Endometrial microvascular endothelial cells (primary cell): ENCODE data around the gene HSD17B10. TPM values are rescaled to one million over a fixed set of nuclear protein-coding genes. Genes with fewer than 3 reads are reported as not detected.
"Not testable (repeated sequence)": the region's sequence is repeated elsewhere in the genome, so short reads cannot be mapped to it uniquely, and the experiment has no call there.

ENCODE experiments used
- in situ Hi-C: cut with HindIII; loops from 2 replicates; pipeline ENCODE4 v1.10.0; 2017; ENCODE audit warnings: low sequenced_read_pairs, low pct_unique_long_range_greater_than_20kb; ENCODE audit errors: inconsistent ontology term
- total RNA-seq: library from RNA; depleted of rRNA; stranded (reverse); fragments of >200 nt; gene quantifications from one replicate; pipeline ENCODE4 v1.2.3, GENCODE V29; 2015; ENCODE audit errors: inconsistent ontology term

HSD17B10 gene
- total RNA-seq, 1 donor from 2014 or later: 87.1 TPM

DNA sequence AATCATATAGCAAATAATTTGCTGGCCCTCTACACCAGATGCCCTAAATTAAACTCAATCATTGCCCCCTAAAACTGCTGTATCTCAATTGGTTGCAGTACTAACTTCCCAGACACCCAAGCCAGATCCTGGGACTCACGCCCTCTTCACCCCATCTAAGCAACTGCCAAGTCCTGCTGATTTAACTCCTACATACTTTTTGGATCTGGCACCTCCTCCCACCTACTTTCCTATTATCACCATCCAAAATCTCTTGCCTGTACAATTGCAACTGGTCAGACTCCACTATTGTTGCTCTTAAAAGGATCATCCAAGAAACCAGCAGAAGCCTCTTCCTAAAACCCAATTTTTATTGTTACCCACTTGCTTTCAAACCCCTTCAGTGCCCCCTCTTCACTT, 4.7 kb upstream of the HSD17B10 start:
- in situ Hi-C loops: no loop called here

DNA sequence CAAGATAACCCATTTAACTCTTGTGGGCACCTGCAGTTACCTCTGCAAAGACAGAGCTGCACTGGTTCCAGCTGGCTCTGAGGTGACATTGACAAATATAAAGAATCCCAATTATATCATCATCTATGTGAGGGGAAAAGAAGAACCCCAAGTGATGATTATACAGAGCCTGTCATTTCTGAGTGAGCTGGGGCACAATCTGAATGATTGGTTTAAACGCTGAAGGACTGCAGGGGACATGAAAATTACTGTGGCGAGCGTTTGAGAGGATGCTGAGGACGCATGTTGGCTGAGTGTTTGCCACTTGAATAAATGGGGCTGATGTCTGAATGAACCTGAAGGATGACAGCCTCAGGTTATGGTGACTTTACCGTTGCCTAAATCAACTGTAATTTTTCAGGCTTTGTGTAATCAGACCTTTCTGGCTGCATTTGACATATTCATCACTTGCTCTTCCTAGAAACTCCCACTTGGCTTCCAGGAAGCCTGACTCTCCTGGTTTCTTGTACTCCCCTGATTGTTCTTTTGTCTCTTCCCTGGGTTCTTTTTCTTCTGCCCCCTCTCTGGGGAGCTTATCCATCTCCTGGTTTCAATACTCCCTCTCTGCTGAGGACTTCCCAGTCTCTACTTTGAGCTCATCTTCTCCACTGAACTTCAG, 4.1 kb upstream of the HSD17B10 start:
- in situ Hi-C loops: no loop called here

DNA sequence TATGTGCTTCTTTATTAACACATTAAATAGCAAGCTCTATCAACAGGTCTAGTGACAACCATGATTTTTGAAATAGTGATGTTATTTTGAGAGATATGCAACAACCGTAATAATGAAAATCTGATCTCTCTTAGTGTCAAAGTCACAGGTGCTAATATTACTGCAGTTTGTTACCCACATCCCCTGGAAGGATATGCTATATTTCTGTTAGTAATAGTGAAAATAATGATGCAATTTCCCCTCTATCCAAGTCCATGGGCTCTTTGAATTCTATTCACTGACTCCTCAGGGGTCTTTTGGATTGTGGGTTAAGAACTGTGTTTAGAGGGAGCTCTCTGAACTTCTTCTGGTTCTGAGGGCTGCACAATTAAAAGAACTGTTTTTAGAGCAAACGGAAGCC, 3.0 kb upstream of the HSD17B10 start:
- in situ Hi-C loops: no loop called here

DNA sequence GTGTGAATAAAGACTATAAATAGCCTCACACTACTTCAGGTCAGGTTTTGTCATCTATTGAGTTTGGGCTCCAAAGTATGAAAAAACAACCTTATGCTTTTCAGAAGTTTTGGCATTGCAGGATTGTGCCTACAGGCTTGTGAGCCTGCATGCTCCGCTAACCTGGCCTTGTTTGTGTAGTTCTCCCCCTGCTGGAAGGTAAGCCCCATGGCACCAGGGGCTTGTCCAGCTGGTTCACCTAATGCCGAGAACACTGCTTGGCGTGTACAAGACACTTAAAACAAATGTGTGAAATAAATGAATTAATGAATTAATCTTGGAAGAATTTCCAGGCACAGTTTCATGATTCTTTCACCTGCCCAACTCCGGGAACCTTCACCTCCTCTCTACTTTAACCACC, 1.8 kb upstream of the HSD17B10 start:
- in situ Hi-C loops: no loop called here

DNA sequence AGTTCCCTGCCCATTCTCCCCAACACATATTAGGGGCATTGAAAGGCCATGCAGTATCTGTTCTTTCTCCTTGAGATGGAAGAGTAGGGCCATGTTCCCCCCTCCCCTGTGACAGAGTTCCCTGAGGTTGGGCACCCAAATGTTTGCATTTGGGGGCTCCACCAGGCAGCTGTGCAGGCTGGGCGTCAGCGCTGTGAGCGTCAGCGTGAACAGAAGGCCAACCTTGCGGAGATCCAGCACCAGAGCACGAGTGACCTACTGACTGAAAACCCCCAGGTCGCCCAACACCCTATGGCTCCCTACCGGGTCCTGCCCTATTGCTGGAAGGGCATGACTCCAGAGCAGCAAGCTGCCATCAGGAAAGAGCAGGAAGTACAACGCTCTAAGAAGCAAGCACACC, 3.9 kb downstream of the HSD17B10 start:
- in situ Hi-C loops: no loop called here

DNA sequence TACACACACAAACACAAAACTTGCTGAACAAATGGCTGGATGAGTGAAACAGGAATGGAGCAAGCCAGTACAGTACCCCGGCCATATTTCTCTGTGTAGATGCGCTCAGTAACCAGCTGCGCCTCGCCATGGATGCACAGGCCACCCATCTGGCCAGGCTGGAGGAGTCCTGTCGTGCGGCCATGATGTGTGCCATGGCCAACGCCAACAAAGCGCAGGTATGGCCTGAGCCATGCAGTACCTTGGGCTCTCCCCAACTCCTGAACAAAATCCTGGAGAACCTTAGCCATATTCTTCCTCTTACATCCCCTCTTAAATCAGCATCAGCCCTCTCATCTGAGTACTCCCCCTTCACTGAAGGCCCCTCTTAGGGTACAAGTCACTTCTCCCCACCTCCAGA, 4.4 kb downstream of the HSD17B10 start:
- in situ Hi-C loops: no loop called here

DNA sequence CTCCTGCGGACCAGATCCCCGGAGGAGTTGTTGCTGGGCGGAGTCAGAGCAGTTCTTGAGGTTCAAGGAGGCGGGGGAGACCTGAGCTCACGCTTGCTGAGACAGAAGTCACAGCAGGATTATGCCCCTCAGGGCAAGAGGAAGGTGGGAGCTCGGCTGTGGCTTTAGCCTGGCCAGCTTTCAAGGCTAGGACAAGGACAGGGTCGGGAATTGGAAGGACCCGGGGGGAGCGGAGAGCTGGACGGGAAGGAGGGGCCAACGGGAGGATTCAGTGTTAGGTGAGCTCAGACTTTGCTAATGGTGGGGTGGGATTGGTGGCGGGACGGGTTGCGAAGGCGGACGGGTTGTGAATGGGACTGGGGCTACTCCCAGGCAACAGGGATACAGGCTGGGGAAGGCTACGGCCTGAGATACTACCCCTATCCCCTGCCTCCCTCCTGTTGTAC, 11.3 kb downstream of the HSD17B10 start, which contains the start of gene RIBC1:
Gene RIBC1 (plus strand): TSS at position 13 of the 446 bp plus-strand sequence. CDS start 3,404 bp downstream, outside the sequence.
- in situ Hi-C loops: no loop called here

DNA sequence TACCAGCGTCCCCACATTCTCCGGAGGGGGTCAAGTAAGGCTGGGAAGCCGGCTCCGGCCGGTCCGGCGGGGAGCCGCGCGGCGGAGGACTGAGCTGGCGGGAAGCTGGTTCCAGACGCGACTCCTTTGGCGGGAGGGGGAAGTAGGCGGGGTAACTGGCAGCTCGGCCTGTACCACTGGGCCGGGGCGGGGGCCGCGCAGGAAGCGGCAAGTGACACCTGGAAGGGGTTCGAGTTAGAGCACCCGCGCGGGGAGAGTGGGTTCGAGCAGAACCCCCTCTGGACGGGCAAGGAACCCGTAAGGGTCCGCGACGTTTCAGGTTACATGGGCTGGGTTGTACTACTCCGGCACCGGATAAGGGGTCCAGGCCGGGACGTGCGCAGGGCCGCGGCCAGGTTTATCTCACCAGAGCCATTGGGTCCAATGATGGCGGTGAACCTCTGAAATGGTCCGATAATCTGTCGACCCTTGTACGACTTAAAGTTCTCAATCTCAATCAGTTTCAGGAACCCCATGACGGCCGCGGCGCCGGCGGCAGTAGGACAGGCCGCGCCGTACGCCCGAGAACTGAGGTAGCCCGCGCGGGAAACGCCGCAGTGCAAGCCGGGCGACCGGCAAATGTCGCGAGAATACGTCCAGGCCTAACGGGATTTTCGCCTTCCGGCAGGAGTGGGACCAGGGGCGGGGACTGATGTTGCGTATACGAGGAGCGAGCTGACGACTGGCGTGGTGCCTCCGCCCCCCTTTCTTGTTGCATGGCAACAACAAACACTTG, 11.9 kb downstream of the HSD17B10 start, which contains the start of gene SMC1A:
Gene SMC1A (minus strand): TSS at position 569 of the 775 bp plus-strand sequence. CDS start 54 bp downstream, at position 515.
- in situ Hi-C loops: no loop called here

DNA sequence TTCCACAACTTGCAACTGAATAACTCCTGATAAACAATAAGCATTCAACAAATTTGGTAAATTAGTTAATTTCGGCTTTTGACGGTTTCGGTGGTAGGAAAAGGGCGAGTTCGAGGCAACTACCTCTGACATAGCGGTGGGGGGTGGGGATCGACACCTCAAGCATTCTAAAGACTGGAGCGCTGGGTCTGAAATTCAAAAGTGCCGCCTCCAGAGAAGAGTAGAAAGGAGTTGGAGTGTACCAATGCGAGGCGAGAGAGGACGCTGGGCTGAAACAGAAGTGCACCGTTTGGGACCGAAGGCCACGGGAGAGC, 12.4 kb downstream of the HSD17B10 start:
- in situ Hi-C loops: no loop called here

DNA sequence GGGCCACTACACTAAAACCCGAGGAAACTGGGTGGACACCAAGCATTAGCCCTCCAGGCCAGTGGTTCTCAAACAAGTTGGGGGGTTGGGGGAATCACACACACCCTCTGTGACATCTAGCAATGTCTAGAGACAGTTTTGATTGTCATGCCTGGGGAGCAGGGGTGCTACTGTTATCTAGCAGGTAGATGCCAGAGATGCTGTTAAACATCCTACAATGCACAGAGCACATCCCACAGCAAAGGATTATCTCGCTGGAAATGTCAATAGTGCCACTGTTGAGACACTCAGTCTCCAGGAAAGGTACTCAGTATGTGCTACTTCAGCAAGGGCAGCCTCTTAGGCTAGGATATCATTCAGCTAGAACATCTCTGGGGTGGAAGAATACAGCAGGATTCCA, 13.0 kb downstream of the HSD17B10 start:
- in situ Hi-C loops: no loop called here

DNA sequence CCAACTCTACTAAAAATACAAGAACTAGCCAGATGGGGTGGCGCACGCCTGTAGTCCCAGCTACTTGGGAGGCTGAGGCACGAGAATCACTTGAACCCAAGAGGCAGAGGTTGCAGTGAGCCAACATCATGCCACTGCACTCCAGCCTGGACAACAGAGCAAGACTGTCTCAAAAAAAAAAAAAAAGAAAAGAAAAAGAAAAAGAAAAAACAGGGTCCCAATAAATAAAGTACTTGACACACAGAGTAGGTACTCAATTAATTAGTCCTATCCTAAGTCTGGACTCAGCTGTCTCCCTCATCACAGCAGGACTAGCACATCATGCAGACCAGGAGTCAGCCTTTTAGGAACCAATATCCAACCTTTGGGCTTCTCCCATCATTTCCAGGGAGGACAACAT, 13.8 kb downstream of the HSD17B10 start:
- in situ Hi-C loops: not testable (repeated sequence)

DNA sequence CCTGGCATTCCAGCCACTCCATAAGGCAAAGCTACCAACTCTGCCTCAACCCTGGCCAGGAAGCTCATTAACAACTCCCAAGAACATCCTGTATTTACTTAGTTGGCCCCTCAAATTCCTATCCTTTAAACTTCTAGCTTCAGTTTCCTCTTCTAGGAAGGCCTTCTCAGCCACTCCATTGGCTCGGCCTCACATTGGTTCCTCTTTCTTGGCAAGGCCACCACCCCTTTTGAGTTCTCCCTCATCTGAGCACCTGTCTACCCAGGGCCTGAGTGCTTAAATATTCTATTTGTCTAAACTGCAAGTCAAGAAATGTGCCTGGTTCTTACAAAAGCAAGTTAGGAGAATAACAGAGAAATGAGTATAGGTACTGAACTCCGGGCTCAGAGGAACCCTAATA, 21.7 kb downstream of the HSD17B10 start:
- in situ Hi-C loops: no loop called here

DNA sequence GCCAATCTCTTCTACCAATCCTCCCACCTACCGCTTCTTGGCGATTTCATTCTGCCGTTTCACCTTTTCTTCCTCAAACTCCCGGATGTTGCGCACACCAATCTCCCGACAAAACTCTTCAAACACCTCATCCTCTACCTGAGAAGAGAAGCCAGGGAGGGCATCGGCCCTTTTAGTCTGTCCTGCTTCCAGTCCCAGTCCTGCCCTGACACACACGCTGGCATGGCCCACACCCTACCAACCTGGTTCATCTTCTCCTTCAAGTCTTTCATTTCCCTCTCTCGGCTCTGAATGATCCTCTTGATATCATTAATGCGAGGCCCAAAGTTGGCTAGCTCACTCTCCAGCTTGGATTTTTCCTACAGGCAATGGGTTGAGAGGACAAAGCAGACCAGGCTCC, 30.6 kb downstream of the HSD17B10 start:
- in situ Hi-C loops: no loop called here

DNA sequence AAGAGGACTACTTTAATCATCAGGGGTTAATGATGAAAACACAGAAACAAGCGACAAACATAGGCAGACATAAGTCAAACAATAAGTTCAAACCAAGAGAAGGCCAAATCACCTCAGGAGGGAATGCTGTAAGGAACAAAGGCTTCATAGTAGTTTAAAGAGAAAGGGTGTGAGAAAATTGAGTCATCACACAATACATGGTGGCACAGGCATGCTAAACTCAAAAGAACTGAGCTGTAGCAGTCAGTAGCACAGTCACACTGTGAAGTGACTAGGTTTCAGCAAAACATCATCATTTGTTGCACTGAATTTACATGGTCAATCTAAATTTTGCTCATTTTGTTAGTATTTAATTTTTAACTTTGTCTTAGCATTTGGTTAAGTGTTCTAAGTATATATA, 36.0 kb downstream of the HSD17B10 start:
- in situ Hi-C loops: no loop called here

DNA sequence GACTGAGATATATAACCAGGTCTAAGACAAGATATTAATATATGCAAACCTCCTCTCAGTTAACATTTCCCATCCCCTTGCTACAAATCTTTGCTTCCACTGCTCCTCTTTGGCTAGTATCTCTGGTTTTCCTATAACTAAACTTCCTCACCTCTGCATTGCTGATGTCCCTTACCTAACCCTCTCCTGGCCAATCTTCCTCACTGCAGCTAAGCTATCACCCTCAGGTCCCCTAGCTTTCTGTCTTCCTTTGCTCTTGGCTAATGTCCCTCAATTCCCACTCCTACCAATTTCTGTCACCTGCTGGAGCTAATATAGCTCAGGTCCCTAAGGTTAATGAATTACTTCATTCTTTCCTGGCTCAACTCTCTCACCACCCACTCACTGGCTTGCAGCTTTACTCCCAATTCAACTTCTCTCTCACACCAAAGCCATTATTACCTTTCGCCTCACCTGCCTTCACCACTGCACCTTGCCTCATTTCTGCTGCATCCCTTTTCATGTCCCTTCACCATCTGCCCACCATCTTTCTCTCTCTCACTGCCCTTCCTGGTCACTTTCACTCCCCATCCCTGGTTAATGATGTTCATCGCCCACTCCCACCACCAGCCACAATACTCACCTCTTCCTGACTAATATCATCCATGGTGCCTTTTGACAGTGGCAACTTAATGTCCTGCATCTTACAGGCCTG, 38.4 kb downstream of the HSD17B10 start:
- in situ Hi-C loops: no loop called here

DNA sequence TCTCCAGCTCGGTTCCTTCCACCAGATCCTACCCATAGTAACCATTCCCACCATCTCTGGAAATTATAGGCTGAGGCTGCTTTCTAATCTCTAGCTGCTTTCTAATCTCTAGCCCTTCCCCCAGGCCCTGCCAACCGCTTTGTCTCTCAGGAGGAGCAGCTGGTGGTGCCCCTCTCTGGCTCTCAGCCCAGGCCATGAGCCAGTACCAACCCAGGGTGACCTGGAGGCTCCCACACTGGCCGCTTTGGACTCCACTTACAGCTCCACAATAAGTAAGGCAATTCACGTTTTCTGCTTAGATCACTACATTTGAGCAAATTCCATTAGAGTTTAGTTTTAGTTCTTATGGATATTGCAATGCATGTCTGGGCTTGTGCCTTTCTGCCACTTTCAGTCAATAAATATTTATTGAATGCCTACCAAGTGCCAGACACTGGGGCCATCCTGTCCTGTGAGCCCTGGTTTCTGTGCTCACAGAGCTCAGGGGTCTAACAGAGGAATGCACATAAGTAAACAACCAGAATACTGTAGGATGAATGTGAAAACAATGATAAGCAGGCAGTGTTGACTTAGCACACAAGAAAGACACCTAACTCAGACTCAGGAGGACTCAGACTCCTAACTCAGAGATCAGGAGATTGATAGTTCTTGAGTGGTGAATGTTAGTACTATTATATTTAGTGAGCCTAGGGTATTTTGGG, 50.6 kb downstream of the HSD17B10 start:
- in situ Hi-C loops: no loop called here
